ENCODE results near the gene CCDC149. TPM values are rescaled to one million over a fixed set of nuclear protein-coding genes. Genes with fewer than 3 reads are reported as not detected.

CCDC149 gene
- total and polyA plus RNA-seq, 4 donors = 1.4 to 11.2 (median 3.4) TPM

- H3K4me1 ChIP-seq (ENCODE audit: control insufficient read depth in 4 of 4, insufficient read depth in 4 of 4, low read length in 3 of 4) = no peaks in the 10 kb centered on the region
- no peak overlapping the region for H3K4me3 ChIP-seq (ENCODE audit: low read depth in 1 of 3, low read length in 3 of 3)
- no peaks in the 10 kb centered on the region for H3K9me3 ChIP-seq (ENCODE audit: control insufficient read depth in 4 of 4, low read length in 3 of 4)
- no peaks in the 10 kb centered on the region for H3K27me3 ChIP-seq (ENCODE audit: control insufficient read depth in 4 of 4, insufficient read depth in 4 of 4, low read length in 3 of 4)
- TF ChIP-seq CTCF (IDR thresholded peaks at IDR 0.05; ENCODE audit: low read depth, low read length, missing input control) (no peak), YY1 (IDR thresholded peaks at IDR 0.05) (no peak), EGR1 (IDR thresholded peaks at IDR 0.05; ENCODE audit: low read depth in 2 of 2) (no peak), GABPA (IDR thresholded peaks at IDR 0.05 in 1 of 2, conservative IDR thresholded peaks at IDR 0.05 in 1 of 2) (no peak), HNF4G (IDR thresholded peaks at IDR 0.05) (no peak), MAX (IDR thresholded peaks at IDR 0.05) (no peak), TAF1 (conservative IDR thresholded peaks at IDR 0.05) (no peak), FOXA2 (IDR thresholded peaks at IDR 0.05) (no peak), SP1 (IDR thresholded peaks at IDR 0.05) (no peak), FOXA1 (IDR thresholded peaks at IDR 0.05) (no peak), REST (IDR thresholded peaks at IDR 0.05) (no peak), JUND (IDR thresholded peaks at IDR 0.05) (no peak), HNF4A (conservative IDR thresholded peaks at IDR 0.05) (no peak), RXRA (IDR thresholded peaks at IDR 0.05) (no peak), NR2F2 (IDR thresholded peaks at IDR 0.05) (no peak), RAD21 (IDR thresholded peaks at IDR 0.05) (no peak)
- TF ChIP-seq, protein P1, sequence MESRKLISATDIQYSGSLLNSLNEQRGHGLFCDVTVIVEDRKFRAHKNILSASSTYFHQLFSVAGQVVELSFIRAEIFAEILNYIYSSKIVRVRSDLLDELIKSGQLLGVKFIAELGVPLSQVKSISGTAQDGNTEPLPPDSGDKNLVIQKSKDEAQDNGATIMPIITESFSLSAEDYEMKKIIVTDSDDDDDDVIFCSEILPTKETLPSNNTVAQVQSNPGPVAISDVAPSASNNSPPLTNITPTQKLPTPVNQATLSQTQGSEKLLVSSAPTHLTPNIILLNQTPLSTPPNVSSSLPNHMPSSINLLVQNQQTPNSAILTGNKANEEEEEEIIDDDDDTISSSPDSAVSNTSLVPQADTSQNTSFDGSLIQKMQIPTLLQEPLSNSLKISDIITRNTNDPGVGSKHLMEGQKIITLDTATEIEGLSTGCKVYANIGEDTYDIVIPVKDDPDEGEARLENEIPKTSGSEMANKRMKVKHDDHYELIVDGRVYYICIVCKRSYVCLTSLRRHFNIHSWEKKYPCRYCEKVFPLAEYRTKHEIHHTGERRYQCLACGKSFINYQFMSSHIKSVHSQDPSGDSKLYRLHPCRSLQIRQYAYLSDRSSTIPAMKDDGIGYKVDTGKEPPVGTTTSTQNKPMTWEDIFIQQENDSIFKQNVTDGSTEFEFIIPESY (IDR thresholded peaks at IDR 0.05) = no peak
- TF ChIP-seq, protein P2, sequence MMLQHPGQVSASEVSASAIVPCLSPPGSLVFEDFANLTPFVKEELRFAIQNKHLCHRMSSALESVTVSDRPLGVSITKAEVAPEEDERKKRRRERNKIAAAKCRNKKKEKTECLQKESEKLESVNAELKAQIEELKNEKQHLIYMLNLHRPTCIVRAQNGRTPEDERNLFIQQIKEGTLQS (IDR thresholded peaks at IDR 0.05) = no peak
- WGBS = 95% methylated on average over 3 of the region's 3 CpGs
- no peak for DNase-seq (ENCODE audit: low spot score)
- H3K9ac ChIP-seq (ENCODE audit: low read depth in 1 of 2, low read length in 2 of 2) = no peak overlapping the region
- H3K36me3 ChIP-seq (ENCODE audit: control insufficient read depth in 4 of 4, insufficient read depth in 3 of 4, low read depth in 1 of 4, low read length in 3 of 4) = peaks cover 0 to 35% (median 18%) of the 10 kb centered on the region in 4 donors
- H3K27ac ChIP-seq (ENCODE audit: low read depth in 1 of 2, low read length in 2 of 2) = no peak overlapping the region
Measured at GRCh38 chr4:24831637-24832036, 81.2 kb downstream of the CCDC149 start.

Measured in liver (tissue), 9 donors.